ENCODE results near the gene METTL23. TPM values are rescaled to one million over a fixed set of nuclear protein-coding genes. Genes with fewer than 3 reads are reported as not detected.

METTL23 gene
- total RNA-seq, 1 experiment from 2014 or later: 58.7 TPM

DNA sequence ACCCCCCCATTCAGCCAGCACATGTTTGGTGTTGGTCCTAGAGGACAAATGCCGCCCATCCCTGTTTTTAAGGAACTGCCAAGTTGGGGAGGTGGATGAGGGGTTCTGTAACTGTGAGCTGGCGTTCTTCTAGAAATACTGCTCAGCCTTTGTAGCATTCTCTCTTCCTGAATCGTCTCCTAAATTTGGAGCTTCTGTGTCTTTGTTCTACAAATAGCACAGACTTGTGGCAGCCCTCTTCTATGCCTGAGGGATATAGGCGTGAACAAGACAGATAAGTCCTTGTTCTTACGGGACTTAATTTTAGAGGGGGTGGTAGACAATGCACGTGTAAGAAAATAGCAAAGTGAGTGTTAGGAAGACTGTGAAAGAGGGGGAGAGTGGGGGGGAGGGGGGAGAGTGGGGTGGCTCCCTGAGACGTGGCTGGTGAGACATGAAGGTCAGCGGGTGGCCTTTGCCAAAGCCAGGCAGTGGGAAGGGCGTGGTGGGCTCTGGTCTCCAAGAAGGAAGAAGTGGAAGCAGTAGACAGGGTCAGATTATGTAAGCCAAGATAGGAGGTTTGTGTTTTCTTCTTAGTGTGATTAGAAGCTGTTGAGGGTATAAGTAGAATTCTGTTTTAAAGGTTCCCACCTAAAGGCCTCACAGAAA lies 21.2 kb downstream of the METTL23 start:
- no TSS peak for BruUV-seq (replicated peaks)
- Histone ChIP-seq H3K9me3 (ENCODE audit: low read length) (no peaks in the 10 kb centered on the region), H3K27ac (ENCODE audit: low read length) (no peak overlapping the region), H3K9ac (ENCODE audit: low read length) (no peak overlapping the region), H2AFZ (ENCODE audit: low read length) (no peak overlapping the region), H3K9me2 (replicated peaks; ENCODE audit: low read length) (no peaks in the 10 kb centered on the region), H3K4me3 (ENCODE audit: low read length) (no peak overlapping the region), H4K20me1 (ENCODE audit: low read length) (no peaks in the 10 kb centered on the region), H3K79me2 (ENCODE audit: low read length) (no peaks in the 10 kb centered on the region), H3K4me1 (ENCODE audit: insufficient read depth, low read length) (no peaks in the 10 kb centered on the region), H3K4me2 (ENCODE audit: low read length) (no peak overlapping the region), H3F3A (ENCODE audit: low read length, unreplicated experiment) (no peaks in the 10 kb centered on the region), H3K27me3 (ENCODE audit: low read length) (no peaks in the 10 kb centered on the region), H3K36me3 (ENCODE audit: low read depth, low read length) (peaks cover 31% of the 10 kb centered on the region)
- no peak for TF ChIP-seq CTCF (conservative IDR thresholded peaks at IDR 0.05; ENCODE audit: low read depth, low read length)
- TF ChIP-seq EZH2phosphoT487 (IDR thresholded peaks at IDR 0.05; ENCODE audit: borderline replicate concordance, low read length): no peak
- TF ChIP-seq EZH2 (IDR thresholded peaks at IDR 0.05; ENCODE audit: low read length, unreplicated experiment): no peak
- ATAC-seq (no peak), DNase-seq (no peak)
- ChIA-PET POLR2A (ENCODE audit: unreplicated experiment) (no interaction called here), CTCF (no interaction called here)
- intact Hi-C loops (cut with micrococcal nuclease): no loop called here

GRCh38 chr17:76748657-76749056 lies 22.0 kb downstream of the METTL23 start:
- BruUV-seq (replicated peaks): no TSS peak
- Histone ChIP-seq H3K27me3 (ENCODE audit: low read length) (no peaks in the 10 kb centered on the region), H4K20me1 (ENCODE audit: low read length) (no peaks in the 10 kb centered on the region), H2AFZ (ENCODE audit: low read length) (no peak overlapping the region), H3K9me2 (replicated peaks; ENCODE audit: low read length) (no peaks in the 10 kb centered on the region), H3K79me2 (ENCODE audit: low read length) (no peaks in the 10 kb centered on the region), H3K4me3 (ENCODE audit: low read length) (no peak overlapping the region), H3K27ac (ENCODE audit: low read length) (no peak overlapping the region), H3K4me2 (ENCODE audit: low read length) (no peak overlapping the region), H3F3A (ENCODE audit: low read length, unreplicated experiment) (no peaks in the 10 kb centered on the region), H3K4me1 (ENCODE audit: insufficient read depth, low read length) (no peaks in the 10 kb centered on the region), H3K9ac (ENCODE audit: low read length) (no peak overlapping the region), H3K36me3 (ENCODE audit: low read depth, low read length) (peaks cover 31% of the 10 kb centered on the region), H3K9me3 (ENCODE audit: low read length) (no peaks in the 10 kb centered on the region)
- ATAC-seq (no peak), DNase-seq (no peak)
- ChIA-PET POLR2A (ENCODE audit: unreplicated experiment) (no interaction called here), CTCF (no interaction called here)
- intact Hi-C loops (cut with micrococcal nuclease): no loop called here
- TF ChIP-seq EZH2 (IDR thresholded peaks at IDR 0.05; ENCODE audit: low read length, unreplicated experiment) (no peak), EZH2phosphoT487 (IDR thresholded peaks at IDR 0.05; ENCODE audit: borderline replicate concordance, low read length) (no peak), CTCF (conservative IDR thresholded peaks at IDR 0.05; ENCODE audit: low read depth, low read length) (no peak)

GRCh38 chr17:76751416-76751993 lies 24.9 kb downstream of the METTL23 start:
- POLR2A ChIA-PET (ENCODE audit: unreplicated experiment): no interaction called here
- Histone ChIP-seq H3K9me2 (replicated peaks; ENCODE audit: low read length) (no peaks in the 10 kb centered on the region), H3K27ac (ENCODE audit: low read length) (no peak overlapping the region), H3K9ac (ENCODE audit: low read length) (no peak overlapping the region), H3K4me2 (ENCODE audit: low read length) (no peak overlapping the region), H3K4me3 (ENCODE audit: low read length) (no peak overlapping the region), H3K79me2 (ENCODE audit: low read length) (no peaks in the 10 kb centered on the region), H2AFZ (ENCODE audit: low read length) (no peak overlapping the region), H3K36me3 (ENCODE audit: low read depth, low read length) (peaks cover 6% of the 10 kb centered on the region; the same call in 1 of the 2 replicates), H3K27me3 (ENCODE audit: low read length) (no peaks in the 10 kb centered on the region), H4K20me1 (ENCODE audit: low read length) (no peaks in the 10 kb centered on the region), H3F3A (ENCODE audit: low read length, unreplicated experiment) (no peaks in the 10 kb centered on the region), H3K4me1 (ENCODE audit: insufficient read depth, low read length) (no peaks in the 10 kb centered on the region), H3K9me3 (ENCODE audit: low read length) (no peaks in the 10 kb centered on the region)
- CTCF ChIA-PET: no interaction called here
- TF ChIP-seq EZH2 (IDR thresholded peaks at IDR 0.05; ENCODE audit: low read length, unreplicated experiment) (no peak), CTCF (conservative IDR thresholded peaks at IDR 0.05; ENCODE audit: low read depth, low read length) (no peak), EZH2phosphoT487 (IDR thresholded peaks at IDR 0.05; ENCODE audit: borderline replicate concordance, low read length) (no peak)
- ATAC-seq (no peak), DNase-seq (no peak)
- intact Hi-C loops (cut with micrococcal nuclease): no loop called here
- BruUV-seq (replicated peaks): no TSS peak
